Astrocyte (in vitro differentiated cells and primary cell): ENCODE data around the gene C18orf63.

ENCODE experiments used
- CTCF ChIP-seq: IDR thresholded peaks from 2 replicates; pipeline ENCODE4 v1.5.1; 2011; ENCODE audit warnings: low read depth, mild to moderate bottlenecking, inconsistent platforms, low read length, moderate library complexity; ENCODE audit not compliant: insufficient read depth
- EZH2 ChIP-seq: IDR thresholded peaks from 2 replicates; pipeline ENCODE4 v1.6.1; 2012; ENCODE audit warnings: mild to moderate bottlenecking, low read length, inconsistent platforms; ENCODE audit not compliant: insufficient read depth

GRCh38 chr18:74268933-74269620 lies 46.6 kb upstream of the C18orf63 start:
- TF ChIP-seq CTCF (no peak), EZH2 (no peak)
